NT2/D1 (cell line): ENCODE data around the gene ANGPTL2.

Experiments used
- DNase-seq: peaks from one replicate; pipeline ENCODE4 v3.0.0-alpha.2; 2011; ENCODE audit warnings: low read depth, low spot score
- H3K27me3 ChIP-seq: 2 replicates; pipeline ENCODE4 v1.6.0; 2011; ENCODE audit warnings: mild to moderate bottlenecking; ENCODE audit not compliant: insufficient read length, insufficient read depth
- H3K36me3 ChIP-seq: 2 replicates; pipeline ENCODE4 v1.6.1; 2011; ENCODE audit warnings: mild to moderate bottlenecking, low read length, mixed read lengths; ENCODE audit not compliant: insufficient read depth, insufficient read length
- H3K4me1 ChIP-seq: 2 replicates; pipeline ENCODE4 v1.5.1; 2011; ENCODE audit not compliant: insufficient read depth, insufficient read length
- H3K4me3 ChIP-seq: 2 replicates; pipeline ENCODE4 v1.5.1; 2011; ENCODE audit warnings: low read depth; ENCODE audit not compliant: insufficient read length
- H3K9ac ChIP-seq: 2 replicates; pipeline ENCODE4 v1.6.0; 2011; ENCODE audit warnings: low read depth; ENCODE audit not compliant: insufficient read length
- H3K9me3 ChIP-seq: 2 replicates; pipeline ENCODE4 v1.5.1; 2011; ENCODE audit warnings: mild to moderate bottlenecking, low read length; ENCODE audit not compliant: insufficient read depth
- SUZ12 ChIP-seq: IDR thresholded peaks from 2 replicates; pipeline ENCODE4 v1.6.1; 2011; ENCODE audit not compliant: insufficient read length, insufficient read depth; ENCODE audit errors: extremely low read depth
- YY1 ChIP-seq: IDR thresholded peaks from 2 replicates; pipeline ENCODE4 v1.6.1; 2011; ENCODE audit not compliant: insufficient read length, insufficient read depth
- ZNF274 ChIP-seq: IDR thresholded peaks from 2 replicates; pipeline ENCODE4 v1.6.1; 2011; ENCODE audit warnings: mild to moderate bottlenecking, low read depth, low read length

ANGPTL2 gene

DNA sequence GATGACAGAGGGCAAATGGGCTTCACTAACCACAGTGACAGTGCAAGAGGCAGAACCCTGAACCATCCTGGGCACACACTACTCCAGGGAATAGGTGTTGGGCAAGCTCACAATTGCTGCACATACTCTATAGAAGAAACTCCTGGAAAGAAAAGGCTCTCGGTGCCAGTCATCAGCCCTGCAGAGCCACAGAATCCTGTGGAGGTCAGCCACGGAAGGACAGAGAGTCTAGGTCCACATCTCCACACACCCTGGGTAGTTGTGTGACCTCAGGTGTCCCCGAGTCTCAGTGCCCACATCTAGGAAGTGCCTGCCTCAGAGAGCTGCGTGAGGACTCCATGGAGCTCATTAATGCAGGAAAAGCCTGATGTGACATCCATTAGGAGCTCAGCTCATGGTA lies 16.0 kb upstream of the ANGPTL2 start:
- H3K9ac ChIP-seq: no peak overlapping the region
- TF ChIP-seq YY1 (no peak), ZNF274 (no peak), SUZ12 (no peak)
- no peaks in the 10 kb centered on the region for H3K9me3 ChIP-seq
- H3K4me3 ChIP-seq: no peak overlapping the region
- peaks cover 3% of the 10 kb centered on the region for H3K27me3 ChIP-seq
- peaks cover 16% of the 10 kb centered on the region for H3K4me1 ChIP-seq
- DNase-seq: no peak
- H3K36me3 ChIP-seq: no peaks in the 10 kb centered on the region

DNA sequence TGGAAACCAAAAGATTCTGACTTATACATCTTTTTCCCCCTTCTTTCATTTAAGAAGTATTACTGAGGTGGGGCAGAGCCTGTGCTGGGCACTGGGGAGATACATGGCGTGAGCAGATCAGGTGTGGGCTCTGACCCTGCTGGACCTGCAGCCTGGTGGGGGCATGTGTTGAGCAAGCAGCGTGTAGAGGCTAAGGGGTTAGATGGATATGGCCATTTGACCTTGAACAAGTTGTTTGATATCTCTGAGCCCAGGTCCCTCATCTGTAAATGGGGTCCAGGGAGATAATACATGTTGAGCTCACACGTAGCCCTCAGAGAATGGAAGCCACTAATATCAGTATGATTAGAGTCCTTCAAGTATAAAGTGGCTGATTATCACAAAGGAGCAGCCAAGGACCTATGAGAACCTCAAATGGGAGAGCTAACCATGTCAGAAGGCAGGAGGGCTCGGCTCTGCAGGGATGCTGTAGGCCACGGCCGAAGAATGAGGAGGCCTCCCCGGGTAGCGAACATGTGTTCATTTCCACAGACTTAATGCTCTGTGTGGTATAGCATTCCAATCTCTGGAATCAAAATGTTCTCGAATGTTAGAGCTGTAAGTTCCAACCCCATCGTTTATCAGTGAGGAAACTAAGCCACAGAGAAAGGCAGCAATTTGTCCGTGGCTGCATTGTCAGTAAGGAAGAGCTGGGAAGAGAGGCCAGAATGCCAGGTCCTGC lies 15.4 kb upstream of the ANGPTL2 start:
- no peak overlapping the region for H3K9ac ChIP-seq
- no peak for DNase-seq
- no peak overlapping the region for H3K4me3 ChIP-seq
- H3K4me1 ChIP-seq: peaks cover 20% of the 10 kb centered on the region
- H3K36me3 ChIP-seq: no peaks in the 10 kb centered on the region
- H3K27me3 ChIP-seq: peaks cover 3% of the 10 kb centered on the region
- H3K9me3 ChIP-seq: no peaks in the 10 kb centered on the region
- TF ChIP-seq ZNF274 (no peak), SUZ12 (no peak), YY1 (no peak)

DNA sequence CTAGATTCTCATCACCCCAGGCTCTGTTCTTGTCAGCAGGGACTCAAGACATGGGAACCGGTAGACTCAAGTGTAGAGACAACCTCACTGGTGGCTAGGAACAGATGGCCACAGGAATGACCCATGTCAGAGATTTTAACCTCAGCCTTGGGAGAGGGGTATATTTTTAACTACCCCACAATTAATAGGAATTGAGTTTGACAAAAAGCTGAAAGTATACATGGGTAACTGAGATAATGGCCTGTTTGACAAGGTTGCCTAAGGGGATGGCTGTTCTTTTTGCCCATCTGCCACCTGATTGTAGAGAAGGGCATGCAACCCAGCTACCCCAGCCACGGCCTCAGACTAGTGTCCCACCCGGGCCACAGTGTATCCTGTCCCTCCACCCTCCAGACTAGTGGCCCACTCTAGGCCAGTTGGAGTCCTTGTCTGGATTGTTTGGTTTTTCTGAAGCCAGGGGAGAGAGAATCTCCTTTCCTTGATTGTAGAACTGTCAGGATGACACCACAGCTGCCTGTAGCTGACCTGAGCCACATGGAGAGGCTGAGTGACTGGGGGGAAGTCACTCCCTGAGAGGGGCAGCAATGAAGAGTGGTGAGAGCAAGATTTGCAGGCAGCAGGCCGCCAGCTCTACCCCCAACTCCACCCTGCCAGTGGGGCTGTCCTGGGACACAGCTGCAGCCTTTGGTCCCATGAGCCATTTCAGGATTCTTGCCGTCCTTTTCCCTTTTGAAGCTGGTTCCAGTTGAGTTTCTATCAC lies 14.6 kb upstream of the ANGPTL2 start:
- Histone ChIP-seq H3K9ac (no peak overlapping the region), H3K9me3 (no peaks in the 10 kb centered on the region), H3K4me3 (no peak overlapping the region), H3K4me1 (peaks cover 19% of the 10 kb centered on the region), H3K27me3 (peaks cover 3% of the 10 kb centered on the region), H3K36me3 (no peaks in the 10 kb centered on the region)
- no peak for DNase-seq
- TF ChIP-seq SUZ12: no peak
- no peak for TF ChIP-seq ZNF274
- TF ChIP-seq YY1: no peak

DNA sequence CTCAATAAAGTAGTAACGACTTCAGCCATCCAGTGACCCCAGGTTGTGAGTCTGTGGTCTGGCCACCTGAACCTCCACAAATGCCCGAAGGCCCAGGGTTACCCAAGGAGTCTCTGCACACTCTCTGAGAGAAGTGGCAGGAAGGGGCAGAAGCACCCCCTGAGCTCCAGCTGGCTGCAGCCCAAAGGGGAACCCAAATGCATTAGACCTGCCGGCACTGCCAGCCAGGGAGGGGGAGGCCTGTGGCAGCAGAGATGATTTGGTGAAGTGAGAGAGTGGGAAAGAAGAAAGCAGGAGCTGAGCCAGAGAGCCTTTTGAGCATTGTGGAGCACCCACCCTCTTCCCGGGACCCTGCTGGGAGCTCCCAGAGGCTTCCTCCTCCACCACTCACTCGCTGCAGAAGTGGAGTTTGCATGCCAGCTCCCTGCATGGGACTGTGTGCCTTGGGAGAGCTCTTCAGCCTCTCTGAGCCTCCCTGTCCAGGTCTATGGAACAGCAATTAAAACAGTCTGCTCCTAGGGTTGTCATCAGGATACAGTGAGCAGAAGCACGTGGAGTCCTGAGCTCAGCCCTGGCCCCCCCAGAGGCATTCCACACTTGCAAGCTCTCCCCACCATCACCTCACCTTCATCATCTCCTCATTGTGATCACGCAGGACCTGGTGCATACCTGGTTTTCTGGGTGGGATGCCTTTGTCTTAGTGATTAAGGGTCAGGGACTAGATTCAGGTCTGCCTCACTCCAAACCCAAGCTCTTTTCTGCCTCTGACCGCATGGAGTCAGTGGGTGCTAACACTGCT lies 13.8 kb upstream of the ANGPTL2 start:
- Histone ChIP-seq H3K9ac (no peak overlapping the region), H3K36me3 (no peaks in the 10 kb centered on the region), H3K4me3 (no peak overlapping the region), H3K27me3 (peaks cover 3% of the 10 kb centered on the region), H3K9me3 (no peaks in the 10 kb centered on the region), H3K4me1 (peaks cover 23% of the 10 kb centered on the region)
- no peak for DNase-seq
- TF ChIP-seq YY1 (no peak), ZNF274 (no peak), SUZ12 (no peak)

DNA sequence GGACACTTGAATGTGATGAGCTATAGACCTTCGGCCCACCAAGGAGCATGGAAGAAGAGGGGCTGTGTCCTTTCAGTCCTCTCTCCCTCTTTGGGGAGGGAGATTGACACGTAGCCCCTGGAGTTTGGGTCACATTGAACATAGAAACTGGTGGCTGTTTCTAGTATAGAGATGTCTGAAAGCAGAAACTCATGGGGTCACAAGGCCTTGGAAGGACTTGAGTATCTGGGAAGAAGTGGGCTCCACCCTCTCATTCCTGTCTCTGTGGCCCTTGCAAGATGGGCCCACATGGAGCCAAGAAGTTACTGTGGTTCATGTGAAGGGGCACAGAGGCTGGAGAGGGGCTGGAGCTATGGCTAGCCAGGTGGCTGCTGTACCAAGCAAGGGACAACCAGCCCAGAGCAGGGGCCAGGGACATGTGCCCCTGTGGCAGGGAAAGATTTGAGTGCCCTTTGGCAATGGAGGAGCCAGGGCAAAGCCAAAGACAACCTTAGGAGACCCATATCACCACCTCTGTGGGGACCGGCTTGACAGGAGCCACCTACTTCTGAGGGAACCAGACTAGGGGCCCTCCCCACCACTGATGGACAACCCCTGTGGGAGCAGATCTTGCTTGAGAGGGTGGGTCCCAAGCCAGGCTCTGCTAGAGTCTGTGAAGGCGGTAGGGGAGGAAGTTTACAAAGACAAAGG lies 12.8 kb upstream of the ANGPTL2 start:
- no peak for DNase-seq
- TF ChIP-seq SUZ12: no peak
- no peak for TF ChIP-seq YY1
- TF ChIP-seq ZNF274: no peak

DNA sequence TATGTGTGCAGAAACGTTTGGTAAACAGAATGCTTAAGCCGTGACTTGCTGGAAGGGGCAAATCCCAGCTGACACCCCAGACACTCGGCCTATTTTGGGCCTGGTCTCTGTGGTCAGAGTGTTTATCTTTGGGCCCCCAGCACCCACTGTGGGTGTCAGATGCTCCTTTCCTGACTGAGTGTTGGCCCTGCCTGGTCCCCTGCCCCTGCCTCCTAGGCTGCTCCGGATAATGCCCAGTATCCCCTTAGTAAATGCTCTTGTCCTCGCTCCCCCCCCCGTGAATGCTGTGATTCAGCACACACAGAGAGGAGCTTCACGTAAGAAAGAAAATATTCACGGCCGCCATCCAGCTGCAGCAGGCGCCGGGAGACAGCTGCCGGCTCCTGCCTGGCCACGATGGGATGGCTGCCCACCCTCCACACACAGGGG lies 11.3 kb upstream of the ANGPTL2 start:
- Histone ChIP-seq H3K9ac (peak overlapping the region; percentile 37), H3K4me1 (peaks cover 25% of the 10 kb centered on the region), H3K9me3 (no peaks in the 10 kb centered on the region), H3K27me3 (peaks cover 3% of the 10 kb centered on the region), H3K4me3 (no peak overlapping the region), H3K36me3 (no peaks in the 10 kb centered on the region)
- TF ChIP-seq ZNF274: no peak
- TF ChIP-seq SUZ12: no peak
- no peak for TF ChIP-seq YY1
- no peak for DNase-seq

More for the DNA sequence above, 12.8 kb upstream of the ANGPTL2 start:
- Histone ChIP-seq H3K9ac (no peak overlapping the region), H3K36me3 (no peaks in the 10 kb centered on the region), H3K27me3 (peaks cover 3% of the 10 kb centered on the region), H3K4me3 (no peak overlapping the region), H3K4me1 (peaks cover 25% of the 10 kb centered on the region), H3K9me3 (no peaks in the 10 kb centered on the region)
